ENCODE results near the gene CYP24A1. TPM values are rescaled to one million over a fixed set of nuclear protein-coding genes. Genes with fewer than 3 reads are reported as not detected.

Gene CYP24A1
- total RNA-seq, 1 experiment from 2014 or later = 0.21 TPM

GRCh38 chr20:54156981-54157835, 16.6 kb downstream of the CYP24A1 start:
- no peak for DNase-seq (ENCODE audit: low spot score)

- DNase-seq (ENCODE audit: low spot score) = no peak
Measured at GRCh38 chr20:54156522-54156921, 17.3 kb downstream of the CYP24A1 start.

DNA sequence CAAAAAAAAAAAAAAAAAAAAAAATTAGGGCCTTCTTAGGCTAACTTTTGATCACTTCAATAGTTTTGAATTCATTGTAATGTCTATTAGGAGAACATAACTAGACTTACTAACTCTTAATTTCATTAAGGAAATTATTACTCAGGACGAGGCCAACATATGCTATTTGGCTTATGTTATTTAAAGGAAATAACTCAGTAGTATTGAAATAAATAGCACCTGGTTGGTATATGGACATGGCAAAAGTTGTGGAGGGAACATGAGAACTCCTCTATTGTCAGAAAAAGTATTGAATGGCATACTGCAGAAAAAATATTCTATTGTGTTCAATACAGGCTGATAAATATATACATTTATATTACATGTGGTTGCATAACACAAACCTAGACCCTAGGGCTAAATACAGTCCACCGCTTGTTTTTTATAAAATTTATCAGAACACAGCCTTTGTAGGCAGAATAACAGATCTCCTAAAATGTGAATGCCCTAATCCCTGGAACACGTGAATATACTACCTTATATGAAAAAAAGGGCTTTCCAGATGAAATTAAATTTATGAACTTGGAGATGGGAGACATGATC, 18.0 kb downstream of the CYP24A1 start:
- DNase-seq (ENCODE audit: low spot score) = no peak

GRCh38 chr20:54154439-54154838, 19.3 kb downstream of the CYP24A1 start:
- DNase-seq (ENCODE audit: low spot score) = no peak

DNA sequence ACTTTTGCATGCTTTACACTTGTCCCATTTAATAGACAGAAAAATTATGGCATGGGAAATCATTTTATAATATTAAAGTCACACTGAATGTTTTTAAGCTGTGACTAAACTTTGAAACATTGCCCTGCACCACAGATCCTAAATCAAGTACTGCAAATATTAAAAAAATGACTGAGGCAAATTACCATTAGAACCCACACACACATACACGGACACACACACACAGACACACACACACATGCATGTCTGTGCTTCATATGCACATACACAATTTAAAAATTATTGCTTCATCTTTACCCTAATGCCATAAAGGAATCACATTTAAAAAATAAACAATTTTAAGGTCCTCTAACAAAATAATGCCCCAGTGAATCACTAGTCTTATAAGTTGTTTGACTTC, 19.9 kb downstream of the CYP24A1 start:
- no peak for DNase-seq (ENCODE audit: low spot score)

DNA sequence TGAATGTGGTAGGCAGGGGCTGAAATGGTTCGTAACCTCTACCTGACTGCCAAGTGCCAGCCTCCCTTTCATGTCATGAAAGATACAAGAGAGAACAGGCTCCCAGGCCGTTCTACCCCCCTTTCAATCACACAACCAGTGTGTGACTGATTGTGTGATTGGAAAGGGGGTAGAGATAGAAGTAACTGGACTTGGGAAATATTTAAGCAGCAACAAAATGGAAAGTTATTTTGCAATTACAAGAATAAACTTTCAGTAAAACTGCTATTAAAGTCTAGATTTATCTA, 20.8 kb downstream of the CYP24A1 start:
- DNase-seq (ENCODE audit: low spot score) = no peak

- no peak for DNase-seq (ENCODE audit: low spot score)
Measured at GRCh38 chr20:54152227-54153040, 21.4 kb downstream of the CYP24A1 start.

- no peak for DNase-seq (ENCODE audit: low spot score)
Measured at GRCh38 chr20:54151511-54152226, 22.1 kb downstream of the CYP24A1 start.

DNA sequence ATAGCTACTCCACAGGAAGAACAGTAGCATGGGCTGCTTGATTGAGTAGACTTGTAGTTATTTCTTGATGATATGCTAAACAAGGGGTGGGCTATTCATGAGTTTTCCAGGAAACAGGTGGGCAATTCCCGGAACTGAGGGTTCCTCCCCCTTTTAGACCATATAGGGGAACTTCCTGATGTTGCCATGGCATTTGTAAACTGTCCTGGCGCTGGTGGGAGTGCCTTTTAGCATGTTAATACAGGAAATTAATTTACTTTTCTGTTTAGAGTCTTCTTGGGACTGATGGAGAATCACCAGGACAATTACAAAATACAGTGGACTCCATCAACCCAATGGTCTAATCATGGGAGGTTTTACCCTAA, 22.7 kb downstream of the CYP24A1 start:
- DNase-seq (ENCODE audit: low spot score) = no peak

- DNase-seq (ENCODE audit: low spot score) = no peak
Measured at GRCh38 chr20:54149765-54150264, 24.0 kb downstream of the CYP24A1 start.

- DNase-seq (ENCODE audit: low spot score) = peak; percentile 56
Measured at GRCh38 chr20:54148947-54149764, 24.6 kb downstream of the CYP24A1 start.

GRCh38 chr20:54146672-54147071, 27.1 kb downstream of the CYP24A1 start:
- DNase-seq (ENCODE audit: low spot score) = no peak

GRCh38 chr20:54144847-54145414, 28.9 kb downstream of the CYP24A1 start:
- DNase-seq (ENCODE audit: low spot score) = no peak

- peak; percentile 80 for DNase-seq (ENCODE audit: low spot score)
Measured at GRCh38 chr20:54140927-54141566, 32.7 kb downstream of the CYP24A1 start.

- DNase-seq (ENCODE audit: low spot score) = no peak
Measured at GRCh38 chr20:54140486-54140885, 33.3 kb downstream of the CYP24A1 start.

DNA sequence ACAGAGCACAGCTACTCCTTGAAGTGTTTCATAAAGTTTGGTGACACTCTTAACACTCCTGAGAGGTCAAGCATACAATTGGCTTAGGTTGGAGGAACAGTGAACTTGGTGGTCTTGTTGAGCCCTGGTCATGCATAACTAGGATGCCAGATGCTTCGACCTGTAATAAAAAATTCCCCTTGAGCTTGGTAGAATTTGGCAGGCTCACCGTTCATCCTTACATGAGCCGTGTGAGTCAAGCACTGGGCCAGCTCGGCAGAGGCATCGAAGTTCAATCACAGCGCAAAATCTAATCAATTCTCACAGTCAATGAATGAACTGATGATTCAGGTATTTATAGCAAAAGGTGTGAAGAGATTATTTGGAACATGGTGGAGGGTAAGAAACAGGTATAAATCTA, 33.7 kb downstream of the CYP24A1 start:
- DNase-seq (ENCODE audit: low spot score) = no peak

DNA sequence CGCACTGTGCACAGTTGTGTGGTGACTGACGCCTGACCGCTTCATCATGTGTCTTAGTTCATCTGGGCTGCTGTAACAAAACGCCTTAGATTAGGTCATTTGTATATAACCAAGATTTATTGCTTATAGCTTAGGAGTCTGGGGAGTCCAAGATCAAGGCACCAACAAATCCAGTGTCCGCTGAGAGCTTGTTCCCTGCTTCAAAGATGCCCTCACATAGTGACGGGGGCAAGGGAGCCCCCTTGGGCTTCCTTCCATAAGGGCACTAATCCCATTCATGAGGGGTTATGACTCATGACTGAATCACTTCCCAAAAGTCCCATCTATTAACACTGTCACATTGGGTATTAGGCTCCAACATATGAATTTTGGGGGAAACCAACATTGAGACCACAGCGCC, 34.6 kb downstream of the CYP24A1 start:
- peak; percentile 47 for DNase-seq (ENCODE audit: low spot score)

GRCh38 chr20:54138427-54138826, 35.4 kb downstream of the CYP24A1 start:
- DNase-seq (ENCODE audit: low spot score) = no peak

DNA sequence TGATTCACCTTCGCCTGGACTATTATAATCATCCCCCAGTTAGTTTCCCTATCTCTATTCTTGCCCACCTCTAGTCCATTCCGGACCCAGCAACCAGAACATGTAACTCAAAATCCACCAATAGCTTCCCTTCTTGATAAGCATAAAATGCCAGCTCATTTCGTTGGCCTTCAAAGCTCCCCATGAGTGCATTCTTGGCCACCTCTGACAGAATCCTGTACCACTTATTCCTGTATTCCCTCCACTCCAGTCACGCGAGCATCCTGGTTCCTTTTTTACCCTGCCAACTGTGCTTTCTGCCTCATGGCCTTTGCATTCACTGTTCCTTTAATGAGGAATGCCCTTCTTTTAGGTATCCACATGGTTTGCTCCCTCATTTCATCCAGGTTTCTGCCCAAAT, 36.7 kb downstream of the CYP24A1 start:
- DNase-seq (ENCODE audit: low spot score) = peak; percentile 44

All from A172 (cell line).